GM19239 (cell line): ENCODE measurements around the gene FAM3D.
"Not testable (repeated sequence)": the region's sequence is repeated elsewhere in the genome, so short reads cannot be mapped to it uniquely, and the experiment has no call there.

Experiments
- DNase-seq: peaks from one replicate; pipeline ENCODE4 v3.0.0; 2011; ENCODE audit warnings: low spot score; ENCODE audit not compliant: insufficient read length
- FAIRE-seq: peaks from 2 replicates; lab custom pipeline; 2011; peaks lifted over from hg19 to GRCh38; lab: Jason Lieb, UNC

The FAM3D gene, protein sequence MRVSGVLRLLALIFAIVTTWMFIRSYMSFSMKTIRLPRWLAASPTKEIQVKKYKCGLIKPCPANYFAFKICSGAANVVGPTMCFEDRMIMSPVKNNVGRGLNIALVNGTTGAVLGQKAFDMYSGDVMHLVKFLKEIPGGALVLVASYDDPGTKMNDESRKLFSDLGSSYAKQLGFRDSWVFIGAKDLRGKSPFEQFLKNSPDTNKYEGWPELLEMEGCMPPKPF

DNA sequence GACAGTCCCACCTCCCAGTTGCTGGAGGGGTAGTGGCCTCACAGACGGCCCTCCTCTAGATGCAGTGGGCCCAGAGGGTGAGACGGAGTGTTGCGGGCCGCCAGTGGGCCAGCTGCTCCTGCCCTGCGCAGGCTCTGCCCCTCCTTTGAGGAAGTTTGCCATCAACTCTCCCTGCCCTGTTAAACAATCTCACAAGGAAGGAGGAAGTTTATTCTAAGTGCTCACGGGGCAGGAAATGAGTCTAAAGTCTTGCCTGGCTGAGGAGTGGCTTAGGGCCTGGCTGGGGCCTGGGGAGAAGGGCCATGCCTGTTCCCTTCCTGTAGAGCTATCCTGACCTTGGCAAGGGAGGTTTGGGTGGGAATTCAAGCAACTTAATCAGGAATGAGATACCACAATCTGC lies at the start of gene FAM3D:
TSS of gene FAM3D (minus strand) at position 92 of the 400 bp plus-strand sequence. CDS start 11,211 bp downstream, outside the sequence.
- FAIRE-seq (no peak), DNase-seq (no peak)

DNA sequence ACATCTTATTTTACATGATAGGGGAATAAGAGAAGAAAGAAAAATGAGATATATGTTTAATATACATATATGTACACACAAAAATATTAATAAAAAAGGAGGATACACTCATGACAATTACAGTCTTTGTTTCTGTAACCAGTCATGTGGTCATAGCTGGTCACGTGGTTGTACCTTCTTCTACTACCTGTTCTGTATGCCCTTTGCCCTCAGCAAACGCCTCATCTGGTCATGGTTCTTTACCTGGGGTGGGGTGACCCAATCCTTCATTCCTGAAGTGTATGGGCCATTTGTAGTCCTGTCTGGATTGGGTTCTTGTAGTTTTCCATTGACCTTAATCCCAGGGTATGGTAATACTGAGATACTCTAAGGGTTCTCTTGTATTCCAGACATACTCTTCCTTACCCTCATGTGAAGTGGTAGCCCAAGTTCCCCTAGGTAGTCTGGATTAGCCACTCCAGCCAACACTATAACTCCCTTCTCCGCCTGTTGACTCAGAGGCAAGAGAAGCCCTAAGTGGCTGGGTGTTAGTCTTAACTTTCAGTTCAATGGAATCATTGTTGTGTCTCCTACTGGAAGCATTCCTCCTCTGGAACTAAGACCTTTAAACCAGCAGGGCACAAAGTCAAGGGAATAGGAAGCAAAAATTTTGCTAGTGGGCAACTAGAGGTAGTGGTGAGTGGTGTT lies 47.3 kb upstream of the FAM3D start:
- DNase-seq: no peak
- FAIRE-seq: no peak

DNA sequence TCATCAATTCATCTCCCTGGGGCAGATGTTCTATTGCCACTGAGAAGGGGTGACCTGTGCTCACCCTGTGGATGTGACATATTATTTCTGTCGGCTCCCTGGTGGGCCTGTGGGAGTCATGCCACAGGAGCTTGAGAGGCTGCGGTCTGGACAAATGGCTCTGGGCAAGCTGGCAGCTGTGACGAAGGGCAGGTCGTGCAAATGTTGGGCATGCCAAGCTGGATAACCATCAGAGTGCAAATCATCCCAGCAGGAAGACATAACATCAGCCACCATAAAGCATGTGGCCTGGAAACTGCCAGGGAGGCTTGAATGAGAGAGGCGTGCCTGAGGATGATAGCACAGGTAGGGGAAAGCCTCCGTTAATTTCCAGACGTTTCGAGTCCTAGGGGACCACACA lies 45.3 kb upstream of the FAM3D start:
- DNase-seq (no peak), FAIRE-seq (no peak)

DNA sequence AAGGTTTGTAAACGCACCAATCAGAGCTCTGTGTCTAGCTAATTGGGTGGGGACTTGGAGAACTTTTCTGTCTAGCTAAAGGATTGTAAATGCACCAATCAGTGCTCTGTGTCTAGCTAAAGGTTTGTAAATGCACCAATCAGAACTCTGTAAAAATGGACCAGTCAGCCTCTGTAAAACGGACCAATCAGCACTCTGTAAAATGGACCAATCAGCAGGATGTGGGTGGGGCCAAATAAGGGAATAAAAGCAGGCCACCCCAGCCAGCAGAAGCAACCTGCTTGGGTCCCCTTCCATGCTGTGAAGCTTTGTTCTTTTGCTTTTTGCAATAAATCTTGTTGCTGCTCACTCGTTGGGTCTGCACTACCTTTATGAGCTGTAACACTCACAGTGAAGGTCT lies 42.4 kb upstream of the FAM3D start:
- DNase-seq, FAIRE-seq: not testable (repeated sequence)

DNA sequence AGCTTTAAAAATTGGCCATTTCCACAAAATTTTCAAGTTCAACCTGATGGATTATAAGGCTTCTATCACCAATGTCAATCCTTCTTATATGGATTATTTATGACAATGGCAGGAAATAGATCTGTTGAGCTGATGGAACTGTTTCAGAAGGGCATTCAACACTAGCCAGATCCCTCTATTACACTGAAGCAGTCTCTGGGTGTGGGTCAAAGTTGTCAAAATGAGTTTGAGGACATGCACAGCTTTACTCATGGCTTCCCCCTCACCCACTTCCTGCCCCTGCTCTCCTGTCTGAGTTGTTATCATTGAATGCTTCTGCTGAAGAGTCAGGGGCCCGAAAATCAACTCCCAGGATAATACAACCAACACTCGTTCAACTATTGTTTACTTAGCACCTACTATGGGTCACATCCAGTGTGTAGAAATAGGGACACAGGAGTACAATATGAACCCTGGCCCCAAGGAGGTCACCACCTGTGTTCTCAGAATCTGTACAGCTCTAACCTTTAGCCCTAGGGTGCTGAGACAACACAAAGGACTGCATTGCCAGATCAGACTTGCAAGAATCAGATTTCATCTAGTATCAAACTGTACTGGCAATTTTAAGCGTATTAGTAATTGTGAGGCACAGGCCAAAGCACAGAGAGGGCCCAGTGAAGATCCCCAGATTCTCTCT lies 41.7 kb upstream of the FAM3D start:
- DNase-seq (no peak), FAIRE-seq (no peak)

DNA sequence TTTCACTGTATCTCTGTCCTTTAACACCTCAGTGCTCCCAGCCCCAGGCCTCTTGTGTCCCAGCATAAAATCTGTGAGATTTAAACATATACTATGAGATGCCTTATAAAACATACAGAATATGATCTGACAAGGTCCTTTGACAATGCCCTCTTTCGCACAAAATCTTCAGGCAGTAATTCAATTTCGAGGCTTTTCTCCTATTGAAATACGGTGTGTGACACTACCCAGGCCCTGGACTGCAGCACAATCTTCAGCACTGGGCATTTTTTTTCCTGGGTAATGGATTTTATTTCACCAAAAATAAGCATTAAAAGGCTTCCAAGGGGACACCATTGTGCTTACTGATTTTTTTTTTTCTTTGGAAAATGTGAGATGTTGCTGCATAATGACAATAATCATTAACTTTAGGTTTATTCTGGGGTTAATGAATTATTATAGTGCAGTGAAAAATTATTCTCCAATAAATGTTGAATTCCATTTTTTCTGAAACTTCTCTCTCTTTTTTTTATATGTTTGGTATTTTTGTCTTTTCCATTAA lies 40.9 kb upstream of the FAM3D start:
- DNase-seq: no peak
- FAIRE-seq: no peak

DNA sequence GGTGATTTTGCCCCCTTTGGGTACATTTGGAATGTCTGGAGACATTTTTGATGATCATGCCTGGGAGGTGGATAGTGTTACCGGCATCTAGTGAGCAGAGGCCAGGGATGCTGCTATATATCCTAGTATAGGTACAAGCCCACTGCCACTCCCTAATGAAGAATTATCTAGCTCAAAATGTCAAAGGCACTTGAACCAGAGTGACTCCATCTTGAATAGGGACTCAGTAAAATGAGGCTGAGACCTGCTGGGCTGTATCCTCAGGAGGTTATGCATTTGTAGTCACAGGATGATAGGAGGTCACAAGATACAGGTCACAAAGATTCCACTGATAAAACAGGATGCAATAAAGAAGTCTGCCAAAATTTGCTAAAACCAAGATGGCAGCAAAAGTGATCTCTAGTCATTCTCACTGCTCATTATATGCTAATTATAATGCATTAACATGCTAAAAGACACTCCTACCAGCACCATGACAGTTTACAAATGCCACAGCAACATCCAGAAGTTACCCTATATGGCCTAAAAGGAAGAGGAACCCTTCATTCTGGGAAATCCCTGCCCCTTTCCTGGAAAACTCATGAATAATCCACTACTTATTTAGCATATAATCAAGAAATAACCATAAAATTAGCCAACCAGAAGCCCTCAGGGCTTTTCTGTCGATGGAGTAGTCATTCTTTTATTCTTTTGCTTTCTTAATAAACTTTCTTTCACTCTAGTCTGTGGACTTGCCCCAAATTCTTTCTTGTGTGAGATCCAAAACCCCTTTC lies 40.0 kb upstream of the FAM3D start:
- FAIRE-seq: no peak

DNA sequence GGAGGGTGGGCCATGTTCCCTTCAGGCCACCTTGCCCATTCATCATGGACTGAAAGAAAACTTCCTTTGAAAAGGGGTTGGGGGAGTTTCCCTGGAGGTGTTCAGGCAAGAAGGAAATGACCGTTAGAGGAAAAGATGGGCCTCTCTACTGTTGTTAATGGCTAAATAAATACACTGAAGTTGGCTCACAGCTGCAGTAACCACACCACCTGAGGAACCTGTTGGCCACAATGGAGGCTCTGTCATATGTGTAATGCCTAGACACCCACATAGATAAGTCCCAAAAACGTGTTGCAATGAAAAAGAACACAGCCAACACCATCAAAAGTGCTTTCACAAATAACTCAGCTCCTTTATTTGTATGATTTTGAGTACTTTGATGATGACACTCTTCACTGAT lies 38.2 kb upstream of the FAM3D start:
- DNase-seq (no peak), FAIRE-seq (no peak)

More for the DNA sequence above, 40.0 kb upstream of the FAM3D start:
- DNase-seq: no peak

DNA sequence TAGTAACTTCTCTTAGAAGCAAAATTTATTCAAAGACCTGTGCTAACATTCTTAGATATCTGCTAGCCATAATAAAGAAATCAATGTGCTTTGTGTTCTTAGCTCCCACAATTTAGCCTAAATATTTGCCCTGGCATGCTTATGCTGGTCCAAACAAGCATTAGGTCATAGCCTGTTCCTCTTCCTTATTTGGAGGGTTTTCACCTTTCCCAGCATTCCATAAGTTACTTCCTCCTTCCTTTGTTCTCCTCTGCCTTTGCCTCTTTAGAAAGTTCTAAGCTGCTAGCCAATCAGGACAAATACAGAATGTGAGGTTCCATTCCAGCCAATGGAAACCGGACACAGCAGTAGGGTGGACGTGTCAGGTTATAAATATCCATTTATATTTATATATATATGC lies 37.7 kb upstream of the FAM3D start:
- not testable (repeated sequence) for FAIRE-seq

DNA sequence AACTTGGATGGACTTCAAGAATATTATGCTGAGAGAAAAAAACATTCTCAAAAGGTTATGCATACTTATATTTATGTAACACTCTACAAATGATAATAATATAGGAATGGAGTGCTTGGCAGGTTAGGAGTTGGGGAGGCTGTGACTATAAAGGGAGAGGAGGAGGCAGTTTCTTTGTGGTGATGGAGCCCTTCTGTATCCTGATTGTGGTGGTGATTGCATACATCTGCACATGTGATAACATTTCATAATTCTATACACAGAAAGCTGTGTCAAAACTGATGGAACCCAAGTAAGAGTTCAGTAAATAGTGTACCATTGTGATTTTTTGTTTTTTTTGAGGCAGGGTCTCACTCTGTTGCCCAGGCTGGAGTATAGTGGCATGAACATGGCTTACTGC lies 31.7 kb upstream of the FAM3D start:
- FAIRE-seq: no peak

More for the DNA sequence above, 37.7 kb upstream of the FAM3D start:
- not testable (repeated sequence) for DNase-seq

DNA sequence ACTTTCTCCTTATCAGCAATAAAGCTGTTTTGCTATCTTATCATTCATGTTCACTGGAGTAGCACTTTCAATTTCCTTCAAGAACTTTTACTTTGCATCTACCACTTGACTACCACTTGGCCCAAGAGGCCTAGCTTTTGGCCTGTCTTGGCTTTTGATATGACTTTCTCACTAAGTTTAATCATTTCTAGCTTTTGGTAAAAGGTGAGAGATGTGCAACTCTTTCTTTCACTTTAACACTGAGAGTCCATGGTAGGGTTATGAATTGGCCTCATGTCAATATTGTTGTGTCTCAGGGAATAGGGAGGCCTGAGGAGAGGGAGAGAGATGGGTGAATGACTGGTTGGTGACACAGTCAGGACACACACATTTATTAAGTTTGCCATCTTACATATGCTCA lies 31.0 kb upstream of the FAM3D start:
- FAIRE-seq (peak; percentile 84), DNase-seq (no peak)

More for the DNA sequence above, 31.7 kb upstream of the FAM3D start:
- DNase-seq: no peak

DNA sequence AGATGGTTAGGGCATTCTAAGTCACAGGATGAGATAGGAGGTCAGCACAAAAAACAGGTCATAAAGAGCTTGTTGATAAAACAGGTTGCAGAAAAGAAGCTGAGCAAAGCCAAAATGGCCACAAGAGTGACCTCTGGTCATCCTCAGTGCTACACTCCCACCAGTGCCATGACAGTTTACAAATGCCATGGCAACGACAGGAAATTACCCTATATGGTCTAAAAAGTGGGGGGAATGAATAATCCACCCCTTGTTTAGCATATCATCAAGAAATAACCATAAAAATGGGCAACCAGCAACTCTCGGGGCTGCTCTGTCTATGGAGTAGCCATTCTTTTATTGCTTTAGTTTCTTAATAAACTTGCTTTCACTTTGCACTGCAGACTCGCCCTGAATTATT lies 30.2 kb upstream of the FAM3D start:
- FAIRE-seq, DNase-seq: not testable (repeated sequence)

DNA sequence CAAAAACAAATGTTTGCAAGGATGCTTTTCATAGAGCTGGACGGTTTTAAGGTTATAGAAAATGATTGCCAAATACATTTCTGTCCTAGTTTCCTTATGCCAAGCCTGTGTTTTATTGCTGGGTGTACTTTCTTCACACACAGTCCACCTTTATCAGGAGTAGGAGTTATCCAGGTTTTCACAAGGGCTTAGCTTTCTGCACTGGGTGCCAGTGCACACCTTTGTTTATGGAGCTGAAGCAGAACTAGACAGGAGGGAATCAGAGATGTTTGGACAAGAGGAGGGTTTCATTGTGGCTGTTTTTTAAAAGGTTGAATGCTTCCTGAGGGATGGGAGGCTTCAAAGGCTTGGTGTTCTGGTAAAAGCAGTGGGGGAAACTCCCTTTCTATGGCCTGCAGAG lies 29.5 kb upstream of the FAM3D start:
- no peak for FAIRE-seq
- no peak for DNase-seq

DNA sequence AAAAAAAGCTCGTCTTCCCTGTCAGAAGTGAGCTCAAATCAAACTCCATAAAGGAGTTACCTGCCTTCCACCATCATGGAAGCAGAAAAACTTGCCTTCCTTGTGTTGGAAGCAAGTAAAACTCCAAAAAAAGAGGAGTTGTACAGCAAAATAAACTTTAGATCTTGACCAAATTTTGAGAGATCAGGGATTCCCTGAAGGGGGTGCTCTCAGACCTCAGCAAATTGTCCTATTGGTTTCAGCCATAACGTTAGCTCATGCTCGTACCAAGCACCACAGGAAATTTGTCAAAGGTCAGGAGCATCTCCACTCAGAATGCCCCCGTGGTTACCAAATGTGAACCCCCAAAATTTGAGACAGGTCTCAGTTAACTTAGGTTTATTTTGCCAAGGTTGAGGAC lies 28.7 kb upstream of the FAM3D start:
- not testable (repeated sequence) for FAIRE-seq, DNase-seq

DNA sequence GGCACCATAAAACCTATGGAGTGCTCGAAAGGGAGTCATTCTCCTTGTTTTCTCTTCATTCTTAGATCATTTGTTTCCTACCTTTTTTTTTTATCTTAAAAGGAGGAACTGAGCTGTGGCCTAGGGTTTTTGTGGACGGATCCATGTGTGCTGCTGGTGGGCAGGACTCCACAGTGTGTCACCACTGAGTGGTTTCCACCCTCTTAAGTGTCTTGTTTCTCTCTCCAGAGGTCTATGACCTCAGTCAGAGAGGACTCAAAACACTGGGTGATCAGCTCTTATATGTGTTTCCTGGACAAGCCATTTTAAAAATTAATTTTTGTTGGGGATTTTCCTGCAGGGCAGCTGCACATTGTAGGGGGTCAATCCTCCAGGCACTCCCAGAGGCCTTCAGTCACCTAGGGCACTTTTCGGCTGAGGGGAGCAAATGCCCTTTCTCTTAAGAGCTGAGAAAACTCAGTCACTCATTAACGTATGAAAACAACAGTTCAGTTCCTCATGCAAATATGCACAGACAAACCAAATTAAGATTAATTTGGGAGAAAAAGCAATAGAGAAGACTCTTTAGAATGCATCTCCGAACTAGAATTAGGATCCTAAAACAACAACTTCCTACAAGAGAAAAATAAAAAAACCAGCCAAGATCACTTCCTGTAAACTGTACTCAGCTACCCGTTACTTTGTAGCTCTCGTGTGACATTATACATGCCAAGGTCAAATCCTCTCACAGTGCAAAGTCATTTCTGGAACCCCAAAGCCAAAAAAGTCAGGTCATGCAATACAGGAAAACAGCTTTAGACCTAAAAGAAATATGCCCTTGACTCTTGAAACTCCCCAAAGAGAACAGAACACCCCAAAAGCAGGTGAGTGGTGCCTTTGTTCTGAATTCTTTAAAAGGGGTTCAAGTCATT lies 27.6 kb upstream of the FAM3D start:
- no peak for DNase-seq
- FAIRE-seq: peak; percentile 28

DNA sequence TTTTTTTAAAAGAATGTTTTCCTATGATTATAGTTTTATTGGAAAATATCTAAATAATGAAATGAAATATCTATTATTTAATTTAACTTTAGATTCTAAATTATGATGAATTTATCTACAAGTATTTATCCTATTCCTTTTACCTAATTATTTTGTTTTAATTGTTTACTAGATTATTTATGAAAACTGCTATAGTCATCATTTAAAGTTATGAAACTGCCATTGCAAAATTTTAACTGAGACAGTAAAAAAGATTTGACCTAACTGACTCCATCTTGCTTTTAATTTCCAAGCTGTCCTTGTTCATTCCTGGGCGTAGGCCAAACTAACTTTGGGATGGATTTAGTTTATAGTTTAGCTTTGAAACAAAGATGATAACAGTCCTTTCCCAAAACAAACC lies 25.9 kb upstream of the FAM3D start:
- FAIRE-seq (no peak), DNase-seq (no peak)

DNA sequence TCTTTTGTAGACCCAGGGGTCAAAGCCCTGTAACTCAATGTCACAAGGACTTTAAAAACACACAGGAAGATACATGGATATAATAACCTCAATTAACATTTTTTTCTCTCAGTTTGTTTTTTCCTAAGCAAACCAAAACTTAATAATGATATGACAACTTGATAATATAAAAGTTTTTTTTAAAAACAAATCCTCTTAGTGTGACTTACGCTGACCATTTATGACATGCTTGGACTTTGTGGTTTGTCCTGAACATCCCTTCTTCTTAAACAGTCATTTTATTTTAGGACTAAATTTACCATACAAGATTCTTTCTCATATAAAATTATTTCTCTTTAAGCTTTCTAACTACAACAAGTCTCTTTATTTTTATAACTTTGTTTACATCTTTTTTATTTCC lies 25.4 kb upstream of the FAM3D start:
- DNase-seq (no peak), FAIRE-seq (no peak)

DNA sequence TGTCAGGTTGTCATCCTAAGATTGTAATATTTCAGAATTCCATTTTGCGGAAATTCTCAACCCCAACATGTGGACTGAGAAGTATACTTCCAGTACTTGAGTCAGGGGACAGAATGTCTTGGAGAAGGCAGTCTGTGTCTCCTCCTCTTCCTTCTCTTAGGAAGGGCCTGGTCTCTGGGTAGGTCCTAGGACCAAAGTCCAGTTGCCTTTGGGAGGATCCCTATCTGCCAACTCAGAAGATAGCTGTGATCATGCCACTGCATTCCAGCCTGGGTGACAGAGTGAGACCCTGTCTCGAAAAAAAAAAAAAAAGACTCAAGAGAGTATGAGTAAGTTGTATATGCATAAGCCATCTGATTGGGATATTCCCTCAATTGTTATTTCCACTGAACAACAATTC lies 23.9 kb upstream of the FAM3D start:
- FAIRE-seq (no peak), DNase-seq (no peak)

DNA sequence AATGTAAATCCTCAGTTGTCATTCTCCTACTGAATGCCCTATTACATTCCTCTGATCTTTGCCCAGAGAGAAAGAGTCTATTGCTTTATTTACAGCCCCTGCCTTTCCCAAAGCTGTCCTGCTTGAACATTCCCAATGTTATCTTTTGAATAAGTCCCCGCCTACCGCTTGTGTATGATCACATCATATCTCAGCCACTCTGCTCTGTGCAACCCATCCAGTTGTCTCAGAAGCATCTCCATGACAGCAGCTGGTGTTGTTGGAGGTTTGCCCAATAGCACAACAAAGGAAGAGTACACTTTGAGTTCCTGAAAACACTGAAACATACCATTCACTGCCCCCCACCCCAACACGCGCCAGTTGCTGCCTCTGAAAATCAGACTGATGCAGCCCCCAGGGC lies 22.0 kb upstream of the FAM3D start:
- FAIRE-seq: no peak

More for the DNA sequence above, 22.0 kb upstream of the FAM3D start:
- no peak for DNase-seq
